HepG2 (cell line): ENCODE data around the gene COX10. TPM values are rescaled to one million over a fixed set of nuclear protein-coding genes. Genes with fewer than 3 reads are reported as not detected.
"Not testable (repeated sequence)": the region's sequence is repeated elsewhere in the genome, so short reads cannot be mapped to it uniquely, and the experiment has no call there.

Source experiments
- ATAC-seq: fragments of 200-7000 bp; cut with Tn5 transposase; 3 replicates; pipeline ENCODE4 v1.9.1; 2020; ENCODE audit warnings: mild to moderate bottlenecking, moderate library complexity
- BruUV-seq: library from RNA; stranded (reverse); fragments of 400-500 nt; replicated peaks from 2 replicates; lab custom pipeline; 2021; lab: Mats Ljungman, UMichigan
- CTCF ChIA-PET: fragments of 300-600 bp; formaldehyde crosslinking; extraction: SDS; loops from one replicate; lab custom pipeline; 2021; ENCODE audit warnings: low total read pairs, inconsistent platforms, low intra/inter-chr PET ratio; lab: Yijun Ruan, JAX
- POLR2A ChIA-PET: fragments of 350-600 bp; sonication (Branson Sonifier 250); formaldehyde crosslinking; loops from one replicate; lab custom pipeline; 2020; ENCODE audit warnings: antibody characterized with exemption, inconsistent platforms; lab: Yijun Ruan, JAX
- DNase-seq: peaks from one replicate; pipeline ENCODE4 v3.0.0-alpha.2; 2015; ENCODE audit warnings: low spot score
- FAIRE-seq: peaks from 3 replicates; lab custom pipeline; 2011; peaks lifted over from hg19 to GRCh38; lab: Jason Lieb, UNC
- H2AFZ ChIP-seq: one replicate; pipeline ENCODE4 v1.6.1; 2011; ENCODE audit warnings: low read length, inconsistent platforms
- H3K27ac ChIP-seq: fragments of 300-600 bp; 3 replicates; pipeline ENCODE4 v1.8.0; 2011; ENCODE audit warnings: mixed run types, mild to moderate bottlenecking, mixed read lengths, low read length, inconsistent platforms; ENCODE audit not compliant: insufficient read depth; ENCODE audit errors: extremely low read length
- H3K27me3 ChIP-seq, 2 experiments: fragments of 200-600 bp in 1 of 2; 2 replicates in 1 of 2; 3 replicates in 1 of 2; pipeline versions ENCODE4 v1.6.0 to v1.8.0; 2011; ENCODE audit warnings: low read length in 2 of 2, mild to moderate bottlenecking in 2 of 2, moderate library complexity in 2 of 2, inconsistent platforms in 1 of 2; ENCODE audit not compliant: insufficient read depth in 2 of 2, control insufficient read depth in 1 of 2
- H3K36me3 ChIP-seq, 2 experiments: fragments of 200-600 bp in 1 of 2; replicated peaks in 1 of 2; 2 replicates in 1 of 2; 3 replicates in 1 of 2; pipeline versions ENCODE4 v1.5.1 to v1.8.0; 2011; ENCODE audit warnings: low read length in 2 of 2, inconsistent platforms in 1 of 2; ENCODE audit not compliant: insufficient read depth in 2 of 2, control insufficient read depth in 1 of 2
- H3K4me1 ChIP-seq: 2 replicates; pipeline ENCODE4 v1.5.1; 2012; ENCODE audit warnings: low read length, inconsistent platforms; ENCODE audit not compliant: insufficient read depth
- H3K4me2 ChIP-seq: 2 replicates; pipeline ENCODE4 v1.6.0; 2011; ENCODE audit warnings: low read depth, low read length, inconsistent platforms
- H3K4me3 ChIP-seq, 3 experiments: fragments of 200-600 bp in 1 of 3; sonication (generic), shearing (Covaris generic) in 1 of 3; replicated peaks in 1 of 3; 2 replicates each; pipeline ENCODE4 v1.5.1; 2011 to 2016; ENCODE audit warnings: low read length in 3 of 3, inconsistent platforms in 2 of 3, low read depth in 2 of 3, mild to moderate bottlenecking in 2 of 3, control low read depth in 1 of 3, mixed read lengths in 1 of 3; ENCODE audit not compliant: insufficient read depth in 1 of 3
- H3K79me2 ChIP-seq: one replicate; pipeline ENCODE4 v1.6.1; 2011; ENCODE audit warnings: low read length, inconsistent platforms; ENCODE audit not compliant: insufficient read depth
- H3K9ac ChIP-seq: 2 replicates; pipeline ENCODE4 v1.6.0; 2011; ENCODE audit warnings: mild to moderate bottlenecking, low read depth, low read length, inconsistent platforms; ENCODE audit not compliant: insufficient read depth
- H3K9me3 ChIP-seq: 2 replicates; pipeline ENCODE4 v1.5.1; 2012; ENCODE audit warnings: mild to moderate bottlenecking, low read length
- H4K20me1 ChIP-seq: 2 replicates; pipeline ENCODE4 v1.6.0; 2011; ENCODE audit warnings: inconsistent platforms, mild to moderate bottlenecking, low read length, moderate library complexity; ENCODE audit not compliant: insufficient read depth
- WGBS: methylation state at CpG from one replicate; pipeline ENCODE4 v1.1.6; 2017; ENCODE audit warnings: low lambda C conversion rate; 5-methylcytosine and 5-hydroxymethylcytosine counted together
- in situ Hi-C: cut with HindIII; loops from 2 replicates; pipeline ENCODE4 v1.10.0; 2017; ENCODE audit warnings: low pct_unique_long_range_greater_than_20kb; ENCODE audit not compliant: extremely low pct_ligation_motif_present
- intact Hi-C: fragments of 100-400 bp; cut with micrococcal nuclease; formaldehyde crosslinking; loops from one replicate; pipeline ENCODE4 v1.10.0; 2022; ENCODE audit not compliant: unreplicated experiment
- polyA plus RNA-seq, 8 experiments: library from polyadenylated mRNA; depleted of rRNA in 3 of 8; stranded (reverse) in 7 of 8; unstranded in 1 of 8; fragments of >200 nt; fragmentation: Illumina TruSeq in 4 of 8; extraction: Trizol in 4 of 8; gene quantifications; 2 replicates each; pipeline versions ENCODE4 v1.2.1 to v1.2.3, GENCODE V29; 2011 to 2016; ENCODE audit warnings: low read depth in 4 of 8, missing spikeins in 1 of 8, mixed read lengths in 1 of 8; ENCODE audit not compliant: insufficient read depth in 1 of 8
- total RNA-seq, 5 experiments: library from RNA; depleted of rRNA; stranded (reverse); fragments of >200 nt; fragmentation: Illumina TruSeq; extraction: Trizol; gene quantifications; 2 replicates each; pipeline ENCODE4 v1.2.3, GENCODE V29; 2016; ENCODE audit warnings: low read depth in 1 of 5

The COX10 gene
- total and polyA plus RNA-seq, 2 of the 13 experiments (the other 11 are each of a cell fraction or from before 2014, with no cell fraction given) = 13.9 to 20.1 TPM

DNA sequence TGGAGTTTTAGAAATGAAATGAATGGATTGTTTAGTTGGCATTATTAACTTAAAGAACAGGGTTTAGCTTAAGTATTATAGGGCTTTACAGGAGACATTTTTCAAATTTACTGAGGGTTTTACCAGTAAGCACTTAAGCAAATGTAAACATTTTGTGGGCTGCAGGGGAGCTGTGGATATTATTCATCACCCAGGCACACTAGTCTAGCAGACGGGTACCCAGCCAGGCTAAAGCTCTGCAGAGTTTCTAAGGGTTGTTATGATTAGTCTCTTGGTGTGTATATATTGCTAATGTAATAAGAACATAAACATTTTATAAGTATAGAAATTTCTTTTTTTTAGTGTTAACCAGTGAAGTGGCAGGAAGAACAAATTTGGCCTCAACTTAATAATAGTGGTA is 110.6 kb downstream of the COX10 start:
- H3K4me2 ChIP-seq, H2AFZ ChIP-seq, H3K4me1 ChIP-seq, CTCF ChIA-PET, H3K36me3 ChIP-seq, H3K79me2 ChIP-seq, BruUV-seq, ATAC-seq, H3K9ac ChIP-seq, in situ Hi-C loops, POLR2A ChIA-PET, intact Hi-C loops, DNase-seq, H3K27me3 ChIP-seq, H3K9me3 ChIP-seq, H3K4me3 ChIP-seq, FAIRE-seq, H3K27ac ChIP-seq, H4K20me1 ChIP-seq: not testable (repeated sequence)
- whole genome bisulfite sequencing = no CpG with 5 or more reads among the region's 1 CpG

DNA sequence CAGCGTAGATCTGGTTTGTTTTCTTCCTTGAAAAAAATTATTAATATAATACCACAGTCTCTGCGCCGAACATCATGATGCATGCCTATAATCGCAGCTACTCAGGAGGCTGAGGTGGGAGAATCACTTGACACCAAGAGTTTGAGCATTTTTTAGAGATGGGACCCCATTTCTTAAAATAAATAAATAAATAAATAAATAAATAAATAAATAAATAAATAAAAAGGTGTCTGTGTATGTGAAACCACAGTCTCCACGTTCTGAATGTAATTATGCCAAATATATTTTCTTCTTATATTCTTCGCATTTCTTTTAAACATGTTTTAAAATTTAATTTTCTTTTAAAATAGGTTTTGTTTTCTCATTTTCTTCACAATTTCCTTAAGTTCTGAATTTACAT is 112.8 kb downstream of the COX10 start:
- H3K9ac ChIP-seq, H3K4me2 ChIP-seq, in situ Hi-C loops, CTCF ChIA-PET, ATAC-seq, H3K36me3 ChIP-seq, H3K27ac ChIP-seq, H3K4me3 ChIP-seq, intact Hi-C loops, H3K27me3 ChIP-seq, FAIRE-seq, DNase-seq, H3K79me2 ChIP-seq, H4K20me1 ChIP-seq, POLR2A ChIA-PET, BruUV-seq, H3K4me1 ChIP-seq, H2AFZ ChIP-seq, H3K9me3 ChIP-seq: not testable (repeated sequence)
- 97% methylated on average over 6 of the region's 6 CpGs for WGBS

DNA sequence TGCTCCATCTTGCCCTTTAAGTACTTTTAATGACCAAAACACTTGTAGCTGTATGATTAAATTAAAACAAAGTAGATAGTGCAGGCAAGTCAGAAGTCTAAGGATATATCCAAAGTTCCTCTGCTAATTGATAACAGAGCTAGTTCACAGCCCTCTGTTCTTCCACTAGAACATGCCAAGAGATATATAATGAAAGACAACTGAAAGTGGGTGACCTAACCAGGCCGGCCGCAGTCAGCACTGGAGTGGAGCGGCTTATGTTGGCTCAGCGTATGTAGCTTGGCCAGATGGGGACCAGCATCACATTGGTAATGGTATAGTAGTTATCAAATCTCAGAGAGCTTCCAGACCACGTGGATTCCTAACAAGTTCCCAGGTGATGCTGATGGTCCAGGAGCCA is 115.2 kb downstream of the COX10 start:
- H3K27ac ChIP-seq, H3K79me2 ChIP-seq, FAIRE-seq, BruUV-seq, H4K20me1 ChIP-seq, H3K36me3 ChIP-seq, ATAC-seq, DNase-seq, POLR2A ChIA-PET, H2AFZ ChIP-seq, H3K27me3 ChIP-seq, in situ Hi-C loops, intact Hi-C loops, H3K9me3 ChIP-seq, H3K9ac ChIP-seq, H3K4me3 ChIP-seq, CTCF ChIA-PET, H3K4me1 ChIP-seq, H3K4me2 ChIP-seq: not testable (repeated sequence)
- WGBS = 100% methylated on average over 3 of the region's 5 CpGs

DNA sequence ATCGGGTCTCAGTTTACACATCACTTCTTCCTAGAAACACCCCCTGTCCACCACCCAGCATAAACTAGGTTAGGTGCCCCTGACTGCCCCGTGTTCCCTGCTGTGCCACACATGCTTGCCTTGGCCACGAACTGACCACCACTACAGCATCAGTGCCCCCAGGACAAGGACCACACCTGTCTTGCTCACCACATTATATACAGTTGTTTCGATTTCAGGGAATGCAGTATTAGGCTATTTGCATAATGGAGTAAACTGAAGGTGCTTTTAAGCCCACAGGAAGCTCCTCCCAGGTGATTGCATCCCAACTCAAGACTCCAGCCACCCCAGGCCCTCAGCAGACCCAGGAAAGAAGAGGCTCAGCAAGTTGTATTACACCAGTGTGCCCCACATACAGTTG is 117.1 kb downstream of the COX10 start:
- POLR2A ChIA-PET, intact Hi-C loops, CTCF ChIA-PET: not testable (repeated sequence)

More for the DNA sequence above, 117.1 kb downstream of the COX10 start:
- DNase-seq, H3K36me3 ChIP-seq, FAIRE-seq, H3K4me3 ChIP-seq, H4K20me1 ChIP-seq, BruUV-seq, H3K4me1 ChIP-seq, H3K27me3 ChIP-seq, H3K9me3 ChIP-seq, H3K27ac ChIP-seq, H3K79me2 ChIP-seq, H2AFZ ChIP-seq, H3K4me2 ChIP-seq, H3K9ac ChIP-seq, ATAC-seq, in situ Hi-C loops: not testable (repeated sequence)
- 95% methylated on average over 2 of the region's 4 CpGs for WGBS
